ENCODE measurements around the gene RTN4RL1. TPM values are rescaled to one million over a fixed set of nuclear protein-coding genes. Genes with fewer than 3 reads are reported as not detected.

The RTN4RL1 gene
- total and polyA plus RNA-seq, 9 of the 15 experiments (the other 6 are each of a cell fraction or from before 2014, with no cell fraction given), result 0.04 to 0.06 (median 0.04) TPM; not detected in 5

GRCh38 chr17:2025622-2026309 lies 632 bp upstream of the RTN4RL1 start:
- H3K36me3 ChIP-seq (ENCODE audit: control insufficient read depth, insufficient read depth, low read length), result no peaks in the 10 kb centered on the region
- H3K4me3 ChIP-seq, result peak overlapping the region; percentile 38
- H3K27ac ChIP-seq (ENCODE audit: extremely low read depth, low read depth, low read length), result no peak overlapping the region
- peaks cover 2% of the 10 kb centered on the region; the same call in 1 of the 2 replicates for H4K20me1 ChIP-seq (replicated peaks; ENCODE audit: control insufficient read depth, insufficient read depth, low read length)
- ChIA-PET POLR2A (interaction anchor here (0.8 kb wide), 1 partner anchor 13 kb away, joined by 4 read pairs; no protein-coding TSS in a partner anchor), CTCF (ENCODE audit: low intra/inter-chr PET ratio) (interaction anchor here (1.3 kb wide), 1 partner anchor 117 kb away, joined by 4 read pairs; no protein-coding TSS in a partner anchor)
- 17% methylated on average over 12 of the region's 55 CpGs for WGBS (ENCODE audit: insufficient coverage, low coverage, missing lambda C conversion rate)
- H3K9ac ChIP-seq (ENCODE audit: insufficient read depth in 1 of 2, low read depth in 2 of 2, low read length in 2 of 2), result peak overlapping the region in 1 of 2 experiments; percentile 26; a peak in 1 of 4 replicates
- H2AFZ ChIP-seq (ENCODE audit: low read depth, low read length), result peak overlapping the region; percentile 70
- H3K27me3 ChIP-seq (ENCODE audit: control insufficient read depth in 2 of 2, insufficient read depth in 2 of 2, low read length in 2 of 2), result peaks cover 0 to 29% of the 10 kb centered on the region in 2 experiments; a peak in 2 of 5 replicates
- BruUV-seq (replicated peaks), result no TSS peak
- no peaks in the 10 kb centered on the region for H3K9me1 ChIP-seq (ENCODE audit: control insufficient read depth, insufficient read depth, low read length)
- no peaks in the 10 kb centered on the region for H3K9me3 ChIP-seq (replicated peaks; ENCODE audit: control insufficient read depth, insufficient read depth, low read depth, low read length)
- H3K79me2 ChIP-seq (ENCODE audit: control insufficient read depth, insufficient read depth, low read length), result peaks cover 8% of the 10 kb centered on the region; the same call in 2 of the 3 replicates
- intact Hi-C loops (cut with micrococcal nuclease), result no loop called here
- no peak for FAIRE-seq
- peaks cover 6 to 44% of the 10 kb centered on the region in 2 experiments; a peak in 3 of 5 replicates for H3K4me1 ChIP-seq (replicated peaks in 1 of 2; ENCODE audit: control insufficient read depth in 2 of 2, insufficient read depth in 2 of 2, low read length in 2 of 2)
- peak; percentile 18 for ATAC-seq
- peak overlapping the region; percentile 62 for H3K4me2 ChIP-seq (ENCODE audit: insufficient read depth, low read length)
- in situ Hi-C loops (cut with MboI), result no loop called here
- peak; percentile 48 to 59 (median 53) for DNase-seq (ENCODE audit: extremely low read depth in 1 of 4, low spot score in 3 of 4)
- no peak for TF ChIP-seq THRAP3 (IDR thresholded peaks at IDR 0.05; ENCODE audit: borderline replicate concordance)
- peak; percentile 54 to 59 (median 56) for TF ChIP-seq CTCF (IDR thresholded peaks at IDR 0.05 in 2 of 3, conservative IDR thresholded peaks at IDR 0.05 in 1 of 3; ENCODE audit: insufficient read depth in 2 of 3, low read depth in 1 of 3, low read length in 3 of 3)
- TF ChIP-seq ESRRA (IDR thresholded peaks at IDR 0.05; ENCODE audit: borderline replicate concordance, low read depth), result 0 out of 2 replicates have a peak, but pooled peaks have one; percentile 21
- peak; percentile 72 for TF ChIP-seq PKNOX1 (IDR thresholded peaks at IDR 0.05)
- no peak for TF ChIP-seq KLF16 (IDR thresholded peaks at IDR 0.05)
- TF ChIP-seq CBX8 (IDR thresholded peaks at IDR 0.05; ENCODE audit: borderline replicate concordance, extremely low read depth, low read depth, low read length, poor library complexity, severe bottlenecking), result no peak
- TF ChIP-seq ARID3A (IDR thresholded peaks at IDR 0.05; ENCODE audit: borderline replicate concordance, low read depth, low read length), result no peak
- peak; percentile 28; the same call in 1 of the 2 replicates for TF ChIP-seq STAG1 (CRISPR knock-in tag; IDR thresholded peaks at IDR 0.05; ENCODE audit: borderline replicate concordance)
- peak; percentile 4 for TF ChIP-seq CTCFL (IDR thresholded peaks at IDR 0.05; ENCODE audit: borderline replicate concordance, insufficient read depth, low read depth, low read length, poor library complexity, severe bottlenecking)
- 0 out of 2 replicates have a peak, but pooled peaks have one; percentile 30 for TF ChIP-seq DEAF1 (CRISPR knock-in tag; IDR thresholded peaks at IDR 0.05)
